HG03139 (cell line): ENCODE results near the gene NBEA.

Source experiments
- ATAC-seq: cut with Tn5 transposase; IDR thresholded peaks from one replicate; pipeline ENCODE4 v1.9.1; 2021; ENCODE audit not compliant: unreplicated experiment

NBEA gene

GRCh38 chr13:35256459-35257148 is 314.5 kb downstream of the NBEA start:
- no peak for ATAC-seq

- ATAC-seq = no peak
Observed at GRCh38 chr13:35260316-35260715, 318.2 kb downstream of the NBEA start.

GRCh38 chr13:35266412-35266811 is 324.3 kb downstream of the NBEA start:
- ATAC-seq = no peak

- no peak for ATAC-seq
Observed at GRCh38 chr13:35278917-35279316, 336.8 kb downstream of the NBEA start.

- no peak for ATAC-seq
Observed at GRCh38 chr13:35279500-35279899, 337.4 kb downstream of the NBEA start.

- no peak for ATAC-seq
Observed at GRCh38 chr13:35283856-35284255, 341.8 kb downstream of the NBEA start.

- ATAC-seq = no peak
Observed at GRCh38 chr13:35285677-35286076, 343.6 kb downstream of the NBEA start.

- ATAC-seq = no peak
Observed at GRCh38 chr13:35292329-35292728, 350.3 kb downstream of the NBEA start.

GRCh38 chr13:35293579-35294226 is 351.6 kb downstream of the NBEA start:
- no peak for ATAC-seq

GRCh38 chr13:35309706-35310105 is 367.6 kb downstream of the NBEA start:
- ATAC-seq = no peak

GRCh38 chr13:35332134-35332533 is 390.1 kb downstream of the NBEA start:
- no peak for ATAC-seq

GRCh38 chr13:35333157-35333556 is 391.1 kb downstream of the NBEA start:
- no peak for ATAC-seq

GRCh38 chr13:35342440-35342839 is 400.4 kb downstream of the NBEA start:
- ATAC-seq = no peak

GRCh38 chr13:35343417-35343816 is 401.3 kb downstream of the NBEA start:
- no peak for ATAC-seq

- ATAC-seq = no peak
Observed at GRCh38 chr13:35345992-35346391, 403.9 kb downstream of the NBEA start.

GRCh38 chr13:35346494-35346893 is 404.4 kb downstream of the NBEA start:
- ATAC-seq = no peak

- ATAC-seq = no peak
Observed at GRCh38 chr13:35347679-35348205, 405.7 kb downstream of the NBEA start.

- no peak for ATAC-seq
Observed at GRCh38 chr13:35349052-35349451, 407.0 kb downstream of the NBEA start.

- ATAC-seq = no peak
Observed at GRCh38 chr13:35349673-35350278, 407.7 kb downstream of the NBEA start.

GRCh38 chr13:35354285-35354684 is 412.2 kb downstream of the NBEA start:
- no peak for ATAC-seq

- ATAC-seq = no peak
Observed at GRCh38 chr13:35354882-35355281, 412.8 kb downstream of the NBEA start.

- ATAC-seq = no peak
Observed at GRCh38 chr13:35356572-35356971, 414.5 kb downstream of the NBEA start.
